ENCODE measurements around the gene ZSCAN22. TPM values are rescaled to one million over a fixed set of nuclear protein-coding genes. Genes with fewer than 3 reads are reported as not detected.

Gene ZSCAN22
- total and polyA plus RNA-seq, 2 of the 13 experiments (the other 11 are each of a cell fraction or from before 2014, with no cell fraction given) = 2.5 to 3.5 TPM

- TF ChIP-seq ZNF674 (CRISPR knock-in tag; IDR thresholded peaks at IDR 0.05; ENCODE audit: low read depth) = peak; percentile 58; the same call in 1 of the 2 replicates
- TF ChIP-seq PPARG (CRISPR knock-in tag; conservative IDR thresholded peaks at IDR 0.05) = no peak; the same call in 1 of the 2 replicates
- no peak for TF ChIP-seq ATM (IDR thresholded peaks at IDR 0.05; ENCODE audit: borderline replicate concordance)
- no peak for TF ChIP-seq PAX8 (CRISPR knock-in tag; IDR thresholded peaks at IDR 0.05; ENCODE audit: borderline replicate concordance)
- TF ChIP-seq CREB3 (CRISPR knock-in tag; IDR thresholded peaks at IDR 0.05) = no peak
- no peak for TF ChIP-seq STAG1 (CRISPR knock-in tag; IDR thresholded peaks at IDR 0.05)
- TF ChIP-seq ZNF460 (CRISPR knock-in tag; IDR thresholded peaks at IDR 0.05; ENCODE audit: borderline replicate concordance) = no peak
- 0 out of 2 replicates have a peak, but pooled peaks have one; percentile 56 for TF ChIP-seq ZNF383 (CRISPR knock-in tag; IDR thresholded peaks at IDR 0.05; ENCODE audit: borderline replicate concordance)
- peak; percentile 96 for TF ChIP-seq MAX (IDR thresholded peaks at IDR 0.05)
- TF ChIP-seq ZNF616 (CRISPR knock-in tag; IDR thresholded peaks at IDR 0.05; ENCODE audit: low read depth) = peak; percentile 67
- TF ChIP-seq ZNF660 (CRISPR knock-in tag; IDR thresholded peaks at IDR 0.05; ENCODE audit: borderline replicate concordance, low read depth) = no peak
- TF ChIP-seq IRX3 (CRISPR knock-in tag; IDR thresholded peaks at IDR 0.05; ENCODE audit: borderline replicate concordance, low read depth) = peak; percentile 75; the same call in 1 of the 2 replicates
- no peak for TF ChIP-seq BCLAF1 (IDR thresholded peaks at IDR 0.05)
- no peak for TF ChIP-seq KAT2B (IDR thresholded peaks at IDR 0.05; ENCODE audit: borderline replicate concordance, low read depth, low read length)
- no peak for TF ChIP-seq TCF7 (IDR thresholded peaks at IDR 0.05; ENCODE audit: low read depth)
- TF ChIP-seq ZNF142 (CRISPR knock-in tag; IDR thresholded peaks at IDR 0.05) = peak; percentile 74
- peak; percentile 93 for TF ChIP-seq NFYC (CRISPR knock-in tag; IDR thresholded peaks at IDR 0.05)
Measured at GRCh38 chr19:58386576-58387337, 60.0 kb downstream of the ZSCAN22 start, which contains the start of gene RPS5 (continued).
